IPS-15b (cell line): ENCODE data around the gene HES4.
"Not testable (repeated sequence)": the region's sequence is repeated elsewhere in the genome, so short reads cannot be mapped to it uniquely, and the experiment has no call there.

Experiments
- H3K27me3 ChIP-seq: one replicate; pipeline ENCODE4 v1.6.1; 2013; ENCODE audit warnings: low read length; ENCODE audit not compliant: control insufficient read depth, insufficient read depth
- H3K36me3 ChIP-seq: one replicate; pipeline ENCODE4 v1.6.1; 2013; ENCODE audit warnings: low read length; ENCODE audit not compliant: control insufficient read depth, insufficient read depth
- H3K4me1 ChIP-seq: one replicate; pipeline ENCODE4 v1.6.1; 2013; ENCODE audit warnings: mild to moderate bottlenecking, low read length; ENCODE audit not compliant: control insufficient read depth, insufficient read depth
- H3K4me3 ChIP-seq: one replicate; pipeline ENCODE4 v1.5.1; 2013; ENCODE audit warnings: low read depth, low read length
- H3K9ac ChIP-seq: one replicate; pipeline ENCODE4 v1.6.1; 2013; ENCODE audit warnings: low read depth, mild to moderate bottlenecking, low read length
- H3K9me3 ChIP-seq: one replicate; pipeline ENCODE4 v1.6.1; 2013; ENCODE audit warnings: mild to moderate bottlenecking, low read length; ENCODE audit not compliant: control insufficient read depth, insufficient read depth

Gene HES4

GRCh38 chr1:1031659-1032235 lies 31.9 kb upstream of the HES4 start:
- Histone ChIP-seq H3K4me3 (no peak overlapping the region), H3K36me3 (peaks cover 14% of the 10 kb centered on the region), H3K9ac (no peak overlapping the region), H3K27me3 (peaks cover 7% of the 10 kb centered on the region), H3K4me1 (peaks cover 2% of the 10 kb centered on the region), H3K9me3 (no peaks in the 10 kb centered on the region)

DNA sequence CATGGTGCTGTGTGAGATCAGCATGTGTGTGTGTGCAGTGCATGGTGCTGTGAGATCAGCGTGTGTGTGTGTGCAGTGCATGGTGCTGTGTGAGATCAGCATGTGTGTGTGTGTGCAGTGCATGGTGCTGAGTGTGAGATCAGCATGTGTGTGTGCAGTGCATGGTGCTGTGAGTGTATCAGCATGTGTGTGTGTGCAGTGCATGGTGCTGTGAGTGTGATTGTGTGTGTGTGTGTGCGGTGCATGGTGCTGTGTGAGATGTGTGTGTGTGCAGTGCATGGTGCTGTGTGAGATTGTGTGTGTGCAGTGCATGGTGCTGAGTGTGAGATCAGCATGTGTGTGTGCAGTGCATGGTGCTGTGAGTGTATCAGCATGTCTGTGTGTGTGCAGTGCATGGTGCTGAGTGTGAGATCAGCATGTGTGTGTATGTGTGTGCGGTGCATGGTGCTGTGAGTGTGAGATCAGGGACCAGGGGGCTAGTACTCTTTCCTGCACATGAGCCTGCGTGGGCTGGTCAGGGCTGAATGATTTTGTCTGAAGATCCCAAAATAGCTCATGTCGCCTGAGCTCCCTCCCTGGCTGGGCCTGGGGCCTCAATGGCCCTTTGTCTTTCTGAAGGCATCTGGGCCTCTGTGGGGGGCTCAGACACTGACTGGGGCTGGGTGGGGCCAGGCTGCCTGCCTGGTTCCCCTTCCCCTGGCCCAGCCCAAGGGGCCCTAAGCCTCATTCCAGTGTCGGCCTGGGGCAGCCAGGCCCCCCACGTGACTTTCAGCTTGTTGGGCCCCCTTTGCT lies 31.2 kb upstream of the HES4 start:
- peaks cover 13% of the 10 kb centered on the region for H3K36me3 ChIP-seq
- not testable (repeated sequence) for H3K27me3 ChIP-seq

GRCh38 chr1:1027791-1028190 lies 27.9 kb upstream of the HES4 start:
- Histone ChIP-seq H3K9ac (no peak overlapping the region), H3K4me1 (peaks cover 10% of the 10 kb centered on the region), H3K27me3 (no peaks in the 10 kb centered on the region), H3K9me3 (no peaks in the 10 kb centered on the region), H3K4me3 (no peak overlapping the region), H3K36me3 (peaks cover 18% of the 10 kb centered on the region)

More for the DNA sequence above, 31.2 kb upstream of the HES4 start:
- not testable (repeated sequence) for H3K4me1 ChIP-seq, H3K9me3 ChIP-seq, H3K4me3 ChIP-seq
- peak overlapping the region; percentile 26 for H3K9ac ChIP-seq

DNA sequence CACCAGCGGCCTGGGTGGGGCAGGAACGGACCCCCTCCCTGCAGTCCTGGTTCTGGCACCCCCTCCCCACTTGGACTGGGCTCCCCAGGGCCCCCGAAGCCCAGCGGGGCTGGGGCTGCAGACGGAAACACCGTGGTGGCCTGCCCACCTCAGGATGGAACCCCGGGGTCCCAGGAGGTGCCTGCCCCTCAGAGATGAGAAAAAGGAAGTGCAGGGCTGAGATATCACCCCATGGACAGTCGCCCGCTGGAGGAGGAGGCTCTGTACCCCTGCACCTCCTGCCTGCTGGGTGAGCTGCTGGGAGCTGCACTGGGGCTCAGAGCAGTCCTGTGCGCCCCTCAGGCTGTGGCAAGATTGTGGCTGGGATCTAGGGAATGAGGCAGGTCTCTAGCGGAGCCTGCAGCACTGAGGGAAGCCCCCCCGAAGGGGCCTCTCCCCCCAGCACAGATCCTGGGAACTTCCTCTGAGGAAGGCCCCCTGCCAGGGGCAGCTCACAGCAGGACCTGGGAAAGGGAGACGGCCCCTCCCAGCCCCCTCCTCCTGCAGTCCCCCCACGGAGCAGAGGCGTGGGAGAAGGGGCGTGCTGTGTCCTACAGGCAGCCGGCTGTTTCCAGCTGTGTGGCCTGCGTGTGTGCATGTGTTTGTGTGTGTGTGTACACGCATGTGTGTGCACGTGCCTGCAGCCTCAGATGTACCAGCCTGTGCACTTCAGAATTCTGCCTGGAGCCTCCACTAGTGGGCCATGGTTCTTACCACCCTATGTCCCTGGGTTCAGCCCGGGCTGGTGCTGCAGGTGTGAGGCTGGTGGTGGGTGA lies 26.9 kb upstream of the HES4 start:
- Histone ChIP-seq H3K9me3 (no peaks in the 10 kb centered on the region), H3K9ac (no peak overlapping the region), H3K27me3 (no peaks in the 10 kb centered on the region), H3K4me3 (no peak overlapping the region), H3K36me3 (peaks cover 23% of the 10 kb centered on the region), H3K4me1 (peaks cover 10% of the 10 kb centered on the region)

GRCh38 chr1:1025730-1026129 lies 25.8 kb upstream of the HES4 start:
- Histone ChIP-seq H3K9me3 (no peaks in the 10 kb centered on the region), H3K4me1 (peaks cover 8% of the 10 kb centered on the region), H3K36me3 (peaks cover 23% of the 10 kb centered on the region), H3K27me3 (no peaks in the 10 kb centered on the region), H3K4me3 (no peak overlapping the region), H3K9ac (no peak overlapping the region)

- Histone ChIP-seq H3K27me3 (no peaks in the 10 kb centered on the region), H3K4me3 (no peak overlapping the region), H3K9ac (no peak overlapping the region), H3K9me3 (no peaks in the 10 kb centered on the region), H3K36me3 (peaks cover 23% of the 10 kb centered on the region), H3K4me1 (peaks cover 8% of the 10 kb centered on the region)
These were observed 25.1 kb upstream of the HES4 start for GRCh38 chr1:1024771-1025699.

GRCh38 chr1:1024149-1024770 lies 24.4 kb upstream of the HES4 start:
- peaks cover 23% of the 10 kb centered on the region for H3K36me3 ChIP-seq
- H3K4me1 ChIP-seq = peaks cover 8% of the 10 kb centered on the region
- no peaks in the 10 kb centered on the region for H3K27me3 ChIP-seq
- H3K4me3 ChIP-seq = no peak overlapping the region
- H3K9me3 ChIP-seq = no peaks in the 10 kb centered on the region
- peak overlapping the region; percentile 47 for H3K9ac ChIP-seq

DNA sequence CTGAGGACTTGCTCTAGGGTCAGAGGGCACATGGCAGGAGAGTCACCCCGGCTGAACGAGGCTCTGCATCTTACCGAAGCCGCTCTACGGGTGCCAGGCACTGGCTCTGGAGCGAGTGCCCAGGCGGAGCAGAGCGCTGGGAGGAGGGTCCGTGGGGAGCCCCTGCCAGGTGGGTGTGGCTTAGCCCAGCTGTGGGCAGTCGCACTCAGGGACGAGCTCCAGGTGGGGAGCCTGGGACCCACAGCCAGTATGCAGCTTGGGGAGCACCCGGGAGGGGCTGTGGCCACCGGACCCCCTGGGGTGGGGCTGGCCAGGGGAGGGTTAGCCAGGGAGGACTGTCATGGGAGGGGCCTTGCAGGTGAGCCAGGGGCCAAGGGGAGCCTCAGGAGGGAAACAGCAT lies 23.8 kb upstream of the HES4 start:
- no peaks in the 10 kb centered on the region for H3K27me3 ChIP-seq
- peak overlapping the region; percentile 47 for H3K9ac ChIP-seq
- peaks cover 8% of the 10 kb centered on the region for H3K4me1 ChIP-seq
- H3K9me3 ChIP-seq = no peaks in the 10 kb centered on the region
- H3K4me3 ChIP-seq = no peak overlapping the region
- peaks cover 23% of the 10 kb centered on the region for H3K36me3 ChIP-seq

GRCh38 chr1:1022302-1023009 lies 22.6 kb upstream of the HES4 start:
- Histone ChIP-seq H3K4me3 (peak overlapping the region; percentile 61), H3K9ac (no peak overlapping the region), H3K9me3 (no peaks in the 10 kb centered on the region), H3K36me3 (peaks cover 23% of the 10 kb centered on the region), H3K4me1 (peaks cover 8% of the 10 kb centered on the region), H3K27me3 (no peaks in the 10 kb centered on the region)

DNA sequence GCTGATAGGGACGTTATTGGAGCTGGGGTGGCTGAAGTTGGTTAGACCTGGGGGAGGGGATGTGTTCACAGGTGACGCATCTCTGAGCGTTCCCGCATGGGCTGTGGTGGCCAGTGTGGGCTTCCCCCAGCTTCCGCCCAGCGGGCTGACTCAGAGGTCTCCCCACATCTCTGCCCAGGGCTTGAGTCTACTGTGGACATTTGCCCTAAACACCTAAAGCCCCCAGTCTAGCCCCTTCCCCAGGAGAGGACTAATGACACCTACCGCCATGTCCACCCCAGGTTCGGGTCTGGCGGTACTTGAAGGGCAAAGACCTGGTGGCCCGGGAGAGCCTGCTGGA lies 22.0 kb upstream of the HES4 start:
- H3K9me3 ChIP-seq = no peaks in the 10 kb centered on the region
- H3K27me3 ChIP-seq = no peaks in the 10 kb centered on the region
- peaks cover 8% of the 10 kb centered on the region for H3K4me1 ChIP-seq
- H3K9ac ChIP-seq = no peak overlapping the region
- peaks cover 23% of the 10 kb centered on the region for H3K36me3 ChIP-seq
- peak overlapping the region; percentile 61 for H3K4me3 ChIP-seq
